Renal cortex interstitium (tissue), 11 donors: ENCODE measurements around the gene CPM. TPM values are rescaled to one million over a fixed set of nuclear protein-coding genes. Genes with fewer than 3 reads are reported as not detected.
"Not testable (repeated sequence)": the region's sequence is repeated elsewhere in the genome, so short reads cannot be mapped to it uniquely, and the experiment has no call there.

Experiments used
- DNase-seq, 11 donors: peaks; one replicate each; pipeline ENCODE4 v3.0.0-alpha.2; 2013; ENCODE audit warnings: low read depth in 9 of 11, low spot score in 4 of 11; ENCODE audit errors: extremely low read depth in 1 of 11
- polyA plus RNA-seq, 3 donors: library from polyadenylated mRNA; unstranded; fragments of 120-200 nt; gene quantifications; one replicate each; pipeline ENCODE4 v1.2.1, GENCODE V29; 2013; ENCODE audit not compliant: insufficient read length in 3 of 3

CPM gene
- polyA plus RNA-seq, 3 donors: 23.3 to 35.6 (median 30.9) TPM

GRCh38 chr12:68825569-68826217 lies 107.3 kb downstream of the CPM start:
- DNase-seq: no peak

DNA sequence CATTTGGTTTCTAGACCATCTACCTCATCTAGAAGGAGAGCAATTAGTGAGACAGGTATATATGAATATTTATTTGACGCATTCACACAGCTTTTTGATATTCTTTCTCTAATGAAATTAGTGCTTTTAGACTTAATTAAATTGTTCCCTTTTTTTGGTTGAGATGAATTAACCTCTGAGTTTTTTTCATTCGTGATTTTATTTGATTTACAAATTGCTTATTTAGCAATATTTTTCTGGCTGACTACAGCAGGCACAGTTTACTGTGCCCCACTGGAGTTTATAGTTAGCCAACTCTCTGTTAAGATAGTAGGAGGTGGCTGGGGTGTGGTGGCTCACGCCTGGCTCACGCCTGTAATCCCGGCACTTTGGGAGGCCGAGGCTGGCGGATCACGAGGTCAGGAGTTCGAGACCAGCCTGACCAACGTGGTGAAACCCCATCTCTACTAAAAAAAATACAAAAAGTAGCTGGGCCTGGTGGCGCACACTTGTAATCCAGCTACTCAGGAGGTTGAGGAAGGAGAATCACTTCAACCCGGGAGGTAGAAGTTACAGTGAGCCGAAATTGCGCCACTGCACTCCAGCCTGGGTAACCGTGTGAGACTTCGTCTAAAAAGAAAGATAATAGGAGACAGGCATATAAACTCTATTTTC lies 108.2 kb downstream of the CPM start:
- DNase-seq: no peak

DNA sequence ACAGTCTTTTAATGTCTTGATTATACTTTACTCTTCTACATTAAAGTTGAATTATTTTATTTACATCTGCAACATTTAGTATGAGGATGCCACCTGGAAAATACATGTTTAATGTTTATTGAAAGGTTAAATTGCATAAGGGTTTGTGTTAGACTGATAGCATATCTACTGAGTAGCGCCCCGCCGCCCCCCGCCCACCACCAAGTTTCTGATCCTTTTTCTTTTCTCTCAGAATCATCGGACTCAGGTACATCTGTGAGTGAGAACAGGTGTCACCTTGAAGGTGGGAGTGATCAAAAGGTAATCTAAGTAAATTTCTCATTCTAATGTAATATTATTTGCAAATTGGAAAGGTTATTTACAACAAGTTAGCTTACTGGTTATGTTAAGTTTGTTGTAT lies 108.8 kb downstream of the CPM start:
- no peak for DNase-seq

DNA sequence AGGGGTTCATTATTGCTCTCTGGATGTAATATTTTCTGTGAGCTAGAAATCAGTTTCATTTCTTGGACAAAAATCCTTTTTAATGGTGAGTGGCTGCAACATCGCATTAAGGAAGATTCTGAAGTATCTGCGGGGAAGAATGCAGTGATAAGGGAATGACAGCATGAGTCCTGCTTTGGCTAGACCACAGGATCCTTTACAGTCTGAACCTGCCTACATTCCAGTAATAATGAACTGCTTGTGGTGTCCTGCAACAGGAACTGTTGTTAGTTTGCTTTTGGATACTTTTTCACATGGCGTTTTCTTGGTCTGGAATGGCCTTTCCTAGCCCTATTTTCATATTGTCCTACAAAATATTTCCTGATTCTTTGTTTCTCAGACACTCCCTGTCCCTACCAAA lies 109.3 kb downstream of the CPM start:
- no peak for DNase-seq

GRCh38 chr12:68821357-68822188 lies 111.4 kb downstream of the CPM start:
- no peak for DNase-seq

DNA sequence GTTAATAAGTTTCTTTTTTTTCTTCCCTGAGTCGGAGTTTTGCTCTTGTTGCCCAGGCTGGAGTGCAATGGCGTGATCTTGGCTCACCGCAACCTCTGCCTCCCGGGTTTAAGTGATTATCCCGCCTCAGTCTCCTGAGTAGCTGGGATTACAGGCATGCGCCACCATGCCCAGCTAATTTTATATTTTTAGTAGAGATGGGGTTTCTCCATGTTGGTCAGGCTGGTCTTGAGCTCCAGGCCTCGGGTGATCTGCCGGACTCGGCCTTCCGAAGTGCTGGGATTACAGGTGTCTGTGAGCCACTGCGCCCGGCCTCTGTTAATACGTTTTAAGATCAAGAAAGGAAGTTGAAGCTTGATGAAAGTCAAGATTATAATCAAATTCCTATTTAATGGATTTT lies 113.5 kb downstream of the CPM start:
- DNase-seq: not testable (repeated sequence)

DNA sequence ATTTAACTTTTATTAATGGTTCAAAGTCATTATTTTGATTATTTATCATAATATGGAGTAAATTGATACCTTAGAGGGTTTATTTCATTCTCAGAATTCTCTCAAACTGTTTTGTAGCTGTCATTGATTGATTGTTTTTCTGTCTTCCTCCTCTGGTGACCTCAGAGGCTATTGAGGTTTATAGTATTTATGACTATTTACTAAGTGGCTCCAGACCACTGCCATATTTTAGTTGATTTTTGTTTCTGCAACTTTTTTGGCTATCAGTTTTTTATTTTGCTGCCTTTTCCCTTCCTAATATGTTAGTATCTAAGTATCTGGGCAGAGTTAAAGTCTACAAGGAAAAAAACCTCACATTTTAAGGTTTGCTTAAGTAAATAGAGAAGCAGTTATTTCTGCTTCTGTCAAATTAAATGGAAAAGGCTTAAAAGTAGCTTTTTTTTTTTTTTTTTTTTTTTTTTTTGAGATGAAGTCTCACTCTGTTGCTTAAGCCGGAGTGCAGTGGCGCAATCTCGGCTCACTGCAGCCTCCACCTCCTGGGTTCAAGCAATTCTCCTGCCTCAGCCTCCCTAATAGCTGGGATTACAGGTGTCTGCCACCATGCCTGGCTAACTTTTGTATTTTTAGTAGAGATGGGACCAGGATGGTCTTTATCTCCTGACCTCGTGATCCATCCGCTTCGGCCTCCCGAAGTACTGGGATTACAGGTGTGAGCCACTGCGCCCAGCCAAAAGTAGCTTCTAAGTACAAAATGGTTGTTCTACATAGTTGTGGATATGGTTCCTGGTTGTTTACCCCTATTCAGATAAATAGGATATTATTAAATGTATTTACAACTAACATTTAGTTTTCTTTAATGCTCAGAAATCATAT lies 116.8 kb downstream of the CPM start:
- no peak for DNase-seq

DNA sequence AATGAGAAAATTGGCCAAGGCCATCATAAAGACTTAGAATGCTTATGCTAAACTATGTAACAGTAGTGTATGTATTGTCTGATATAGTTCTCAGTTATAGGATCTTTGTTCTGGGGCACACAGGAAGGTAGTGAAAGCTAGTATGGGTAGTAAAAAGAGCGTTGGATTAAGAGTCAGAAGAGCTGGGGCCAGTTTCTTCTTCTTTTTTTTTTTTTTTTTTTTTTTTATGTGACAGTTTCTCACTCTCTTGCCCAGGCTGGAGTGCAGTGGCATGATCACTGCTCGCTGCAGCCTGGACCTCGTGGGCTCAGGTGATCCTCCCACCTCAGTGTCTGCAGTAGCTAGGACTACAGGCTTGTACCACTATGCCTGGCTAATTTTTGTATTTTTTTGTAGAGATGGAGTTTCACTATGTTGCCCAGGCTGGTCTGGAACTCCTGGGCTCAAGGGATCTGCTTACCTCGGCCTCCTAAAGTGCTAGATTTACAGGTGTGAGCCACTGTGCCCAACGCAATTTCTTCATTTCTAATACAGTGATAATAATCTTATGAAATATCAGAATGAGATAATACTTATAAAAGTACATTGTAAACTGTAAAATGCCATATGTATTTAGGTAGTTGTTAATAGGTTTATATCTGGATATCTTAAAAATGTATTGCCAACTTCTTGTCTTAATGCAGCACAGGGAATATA lies 117.6 kb downstream of the CPM start:
- DNase-seq: no peak

DNA sequence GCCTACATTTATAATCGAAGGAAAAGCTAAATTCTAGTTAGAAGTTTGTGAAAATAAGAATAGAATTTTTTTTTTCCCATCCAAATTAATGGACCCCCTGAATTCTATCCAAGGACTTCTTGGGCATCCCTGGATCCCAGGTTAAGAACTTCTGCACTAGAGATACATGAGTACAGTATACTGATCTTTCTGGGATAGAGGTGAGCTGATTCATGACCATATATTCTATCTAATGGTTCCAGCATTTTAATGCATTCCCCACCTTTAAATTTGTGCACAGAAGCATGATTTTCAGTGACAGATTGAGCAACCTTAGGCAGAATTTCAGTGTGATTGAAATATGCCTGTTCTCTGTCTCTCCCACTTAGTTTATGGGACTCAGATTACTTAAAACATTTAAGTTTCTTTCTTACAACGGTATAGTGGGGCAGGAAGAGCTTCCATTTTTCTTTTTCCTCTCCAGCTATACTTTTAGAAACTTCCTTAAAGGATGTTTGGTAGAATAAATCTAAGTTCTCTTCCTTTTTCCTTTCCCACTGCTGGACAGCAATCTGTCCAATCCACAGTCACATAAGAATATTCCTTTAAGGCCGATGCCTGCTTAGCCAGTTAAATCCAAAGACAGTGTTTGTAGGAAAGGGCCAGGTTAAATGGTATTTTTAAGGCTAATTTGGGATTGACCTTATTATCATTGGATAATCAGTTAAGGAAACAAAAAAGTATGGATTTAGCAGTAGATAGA lies 118.3 kb downstream of the CPM start:
- DNase-seq: no peak

DNA sequence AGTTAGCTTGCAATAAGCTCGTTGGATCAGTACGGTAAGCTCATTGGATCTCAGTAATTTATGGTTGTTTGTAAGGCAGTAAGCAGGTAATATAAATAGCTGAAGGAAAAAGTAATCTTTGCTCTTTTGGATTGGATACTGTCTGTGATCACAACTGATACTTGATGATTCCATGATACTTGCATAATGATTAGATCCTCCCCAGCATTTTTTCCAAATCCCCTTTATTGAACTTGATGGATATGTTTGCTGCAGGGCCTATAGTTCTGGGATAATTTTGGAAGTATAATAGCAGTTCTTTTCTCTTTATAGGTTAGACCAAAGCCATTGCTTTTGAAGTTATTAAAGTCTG lies 119.8 kb downstream of the CPM start:
- no peak for DNase-seq

GRCh38 chr12:68812553-68813241 lies 120.3 kb downstream of the CPM start:
- DNase-seq: no peak

DNA sequence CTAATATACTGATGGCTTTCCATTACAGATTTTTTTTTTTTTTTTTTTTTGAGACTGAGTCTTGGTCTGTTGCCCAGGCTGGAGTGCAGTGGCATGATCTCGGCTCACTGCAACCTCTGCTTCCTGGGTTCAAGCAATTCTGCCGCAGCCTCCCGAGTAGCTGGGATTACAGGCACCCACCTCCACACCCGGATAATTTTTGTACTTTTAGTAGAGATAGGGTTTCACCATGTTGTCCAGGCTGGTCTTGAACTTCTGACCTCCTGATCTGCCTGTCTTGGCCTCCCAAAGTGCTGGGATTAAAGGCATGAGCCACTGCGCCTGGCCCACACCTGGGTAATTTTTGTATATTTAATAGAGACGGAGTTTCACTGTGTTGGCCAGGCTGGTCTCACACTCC lies 121.4 kb downstream of the CPM start:
- DNase-seq: not testable (repeated sequence)

DNA sequence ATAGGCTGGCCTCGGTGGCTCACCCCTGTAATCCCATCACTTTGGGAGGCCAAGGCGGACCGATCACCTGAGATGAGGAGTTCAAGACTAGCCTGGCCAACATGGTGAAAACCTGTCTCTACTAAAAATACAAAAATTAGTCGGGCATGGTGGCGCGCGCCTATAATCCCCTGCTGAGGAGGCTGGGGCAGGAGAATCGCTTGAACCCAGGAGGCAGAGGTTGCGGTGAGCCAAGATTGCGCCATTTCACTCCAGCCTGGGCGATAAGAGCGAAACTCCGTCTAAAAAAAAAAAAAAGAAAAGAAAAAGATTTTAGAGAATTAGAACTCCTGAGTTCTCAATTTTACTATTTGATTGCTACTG lies 123.0 kb downstream of the CPM start:
- DNase-seq: not testable (repeated sequence)

DNA sequence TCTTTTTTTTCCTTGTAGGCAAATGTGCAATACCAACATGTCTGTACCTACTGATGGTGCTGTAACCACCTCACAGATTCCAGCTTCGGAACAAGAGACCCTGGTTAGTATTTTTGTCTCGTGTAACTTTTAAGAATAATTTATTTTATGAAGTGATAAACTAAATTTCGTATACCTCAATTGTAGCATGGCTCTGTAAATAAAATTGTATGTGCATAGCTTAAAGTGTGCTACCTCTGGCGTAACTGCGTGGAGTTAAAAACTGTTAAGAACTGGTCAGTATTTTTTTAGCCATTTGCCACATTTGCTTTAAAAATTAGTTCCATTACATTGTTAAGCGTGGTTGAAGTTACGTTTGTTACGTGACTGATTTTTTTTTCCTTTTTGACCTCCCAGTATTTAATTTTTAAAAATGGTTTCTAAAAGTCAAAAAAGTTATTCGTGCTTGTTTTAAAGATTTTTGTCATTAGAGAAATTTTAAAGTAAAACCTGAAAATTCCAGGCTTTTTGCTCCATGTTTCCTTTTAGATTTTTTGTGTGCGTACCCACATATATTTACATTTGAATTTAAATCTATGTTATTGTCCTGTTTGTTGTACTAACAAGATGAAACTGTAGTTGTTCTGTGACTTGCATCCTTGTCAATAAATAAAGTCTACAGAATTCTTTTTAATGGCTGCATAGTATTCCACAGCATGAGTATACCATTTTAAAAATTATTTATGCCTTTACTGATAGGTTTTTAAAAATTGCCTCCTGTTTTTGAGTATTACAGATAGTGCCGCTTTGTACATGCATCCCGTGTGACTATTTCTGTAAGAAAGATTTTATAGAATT lies 123.6 kb downstream of the CPM start:
- no peak for DNase-seq

DNA sequence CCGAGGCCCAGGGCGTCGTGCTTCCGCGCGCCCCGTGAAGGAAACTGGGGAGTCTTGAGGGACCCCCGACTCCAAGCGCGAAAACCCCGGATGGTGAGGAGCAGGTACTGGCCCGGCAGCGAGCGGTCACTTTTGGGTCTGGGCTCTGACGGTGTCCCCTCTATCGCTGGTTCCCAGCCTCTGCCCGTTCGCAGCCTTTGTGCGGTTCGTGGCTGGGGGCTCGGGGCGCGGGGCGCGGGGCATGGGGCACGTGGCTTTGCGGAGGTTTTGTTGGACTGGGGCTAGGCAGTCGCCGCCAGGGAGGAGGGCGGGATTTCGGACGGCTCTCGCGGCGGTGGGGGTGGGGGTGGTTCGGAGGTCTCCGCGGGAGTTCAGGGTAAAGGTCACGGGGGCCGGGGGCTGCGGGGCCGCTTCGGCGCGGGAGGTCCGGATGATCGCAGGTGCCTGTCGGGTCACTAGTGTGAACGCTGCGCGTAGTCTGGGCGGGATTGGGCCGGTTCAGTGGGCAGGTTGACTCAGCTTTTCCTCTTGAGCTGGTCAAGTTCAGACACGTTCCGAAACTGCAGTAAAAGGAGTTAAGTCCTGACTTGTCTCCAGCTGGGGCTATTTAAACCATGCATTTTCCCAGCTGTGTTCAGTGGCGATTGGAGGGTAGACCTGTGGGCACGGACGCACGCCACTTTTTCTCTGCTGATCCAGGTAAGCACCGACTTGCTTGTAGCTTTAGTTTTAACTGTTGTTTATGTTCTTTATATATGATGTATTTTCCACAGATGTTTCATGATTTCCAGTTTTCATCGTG lies 124.4 kb downstream of the CPM start:
- DNase-seq: peak in 10 of 11 donors; percentile 42 to 79 (median 62)
